Lung (tissue), 12 donors: Measurements from ENCODE around the gene VAT1. TPM values are rescaled to one million over a fixed set of nuclear protein-coding genes. Genes with fewer than 3 reads are reported as not detected.
A peak's percentile ranks its signal among the peaks of the same experiment; 100 is the strongest.
"Not testable (repeated sequence)": the region's sequence is repeated elsewhere in the genome, so short reads cannot be mapped to it uniquely, and the experiment has no call there.

Experiments used
- ATAC-seq: fragments of 200-7000 bp; cut with Tn5 transposase; one replicate; pipeline ENCODE4 v1.9.1; 2020; ENCODE audit warnings: moderate number of reproducible peaks; ENCODE audit not compliant: insufficient read depth, low FRiP score
- DNase-seq, 3 donors: peaks; one replicate each; pipeline ENCODE4 v3.0.0-alpha.2; 2013 to 2017
- H3K27ac ChIP-seq, 2 donors: one replicate each; pipeline ENCODE4 v1.5.1; 2013; ENCODE audit warnings: mild to moderate bottlenecking in 2 of 2, moderate library complexity in 2 of 2, control low read depth in 1 of 2, inconsistent platforms in 1 of 2, low read depth in 1 of 2, low read length in 1 of 2
- H3K27me3 ChIP-seq, 3 donors: one replicate each; pipeline ENCODE4 v1.5.1; 2013; ENCODE audit warnings: low read length in 2 of 3; ENCODE audit not compliant: control insufficient read depth in 3 of 3, insufficient read depth in 3 of 3
- H3K36me3 ChIP-seq, 4 donors: one replicate each; pipeline ENCODE4 v1.5.1; 2013; ENCODE audit warnings: low read length in 4 of 4, mild to moderate bottlenecking in 1 of 4, moderate library complexity in 1 of 4; ENCODE audit not compliant: control insufficient read depth in 4 of 4, insufficient read depth in 4 of 4
- H3K4me1 ChIP-seq, 5 donors: one replicate each; pipeline ENCODE4 v1.5.1; 2013; ENCODE audit warnings: low read length in 5 of 5, mild to moderate bottlenecking in 2 of 5, moderate library complexity in 1 of 5; ENCODE audit not compliant: control insufficient read depth in 5 of 5, insufficient read depth in 5 of 5
- H3K4me3 ChIP-seq: one replicate; pipeline ENCODE4 v1.5.1; 2013; ENCODE audit warnings: mild to moderate bottlenecking, control low read depth, moderate library complexity
- H3K9ac ChIP-seq, 2 donors: one replicate each; pipeline ENCODE4 v1.5.1; 2013; ENCODE audit warnings: low read length in 2 of 2, control low read depth in 1 of 2; ENCODE audit not compliant: insufficient read depth in 1 of 2
- H3K9me3 ChIP-seq, 4 donors: one replicate each; pipeline ENCODE4 v1.5.1; 2013; ENCODE audit warnings: low read length in 3 of 4, mild to moderate bottlenecking in 1 of 4, moderate library complexity in 1 of 4; ENCODE audit not compliant: control insufficient read depth in 4 of 4, insufficient read depth in 3 of 4
- WGBS, 2 donors: extraction: QIAGEN DNeasy Blood & Tissue Kit; methylation state at CpG; one replicate each; pipeline ENCODE4 v1.1.7; 2013; 5-methylcytosine and 5-hydroxymethylcytosine counted together
- polyA plus RNA-seq, 2 donors: library from polyadenylated mRNA; stranded (reverse); fragments of 200-250 nt; gene quantifications; one replicate each; pipeline ENCODE4 v1.2.1, GENCODE V29; 2013
- total RNA-seq, 2 donors: library from RNA; depleted of rRNA in 1 of 2; stranded (reverse); fragments of >200 nt in 1 of 2; gene quantifications; one replicate each; pipeline ENCODE4 v1.2.1, GENCODE V29; 2014 to 2021
- TF ChIP-seq, protein P1 (sequence below): IDR thresholded peaks from 2 replicates; pipeline ENCODE4 v1.5.1; 2012; ENCODE audit warnings: mild to moderate bottlenecking; ENCODE audit errors: control extremely low read depth, extremely low read depth
- donor health status: control.
- donor health status: control.
- donor health status: Bipolar disorder and iron deficiency.
- donor health status: healthy.
- donor health status: DM: yes; HTN: yes; CAD: no.

Gene VAT1
- total and polyA plus RNA-seq, 4 donors: 62.3 to 255 (median 121) TPM

DNA sequence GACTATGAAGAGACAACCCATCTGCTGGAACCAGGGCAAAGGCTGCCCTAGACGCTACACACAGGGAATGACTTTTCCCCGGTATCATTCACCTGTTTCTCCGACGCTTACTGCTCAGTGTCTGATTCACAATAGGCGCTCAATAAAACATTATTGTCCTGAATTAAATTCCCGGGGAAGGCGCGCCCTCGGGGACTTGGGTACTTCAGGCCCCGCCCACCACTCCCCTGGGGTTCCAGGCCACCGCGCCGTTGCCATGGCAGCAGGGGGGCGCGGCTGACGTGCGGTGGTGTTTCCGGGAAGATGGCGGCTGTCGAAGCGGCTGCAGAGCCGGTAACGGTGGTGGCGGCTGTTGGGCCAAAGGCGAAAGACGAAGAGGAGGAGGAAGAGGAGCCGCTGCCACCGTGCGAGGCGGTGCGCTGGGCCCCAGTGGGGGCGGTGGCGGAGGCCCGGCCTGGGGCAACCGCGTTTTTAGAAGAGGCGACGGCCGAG lies 41.9 kb downstream of the VAT1 start, which contains the start of gene RUNDC1:
Gene RUNDC1 (plus strand): TSS at position 292 of the 492 bp plus-strand sequence. CDS start 12 bp downstream, at position 304.
- Histone ChIP-seq H3K4me1 (peaks cover 0 to 23% (median 10%) of the 10 kb centered on the region in 5 donors), H3K27me3 (no peaks in the 10 kb centered on the region), H3K9me3 (no peaks in the 10 kb centered on the region), H3K9ac (peak within 1 kb of the TSS; percentile 70 to 82), H3K4me3 (peak within 1 kb of the TSS; percentile 96), H3K27ac (peak within 1 kb of the TSS; percentile 90 to 91), H3K36me3 (peaks cover 0 to 4% (median 2%) of the 10 kb centered on the region in 4 donors)
- peak; percentile 89 for ATAC-seq
- TF ChIP-seq, protein P1, sequence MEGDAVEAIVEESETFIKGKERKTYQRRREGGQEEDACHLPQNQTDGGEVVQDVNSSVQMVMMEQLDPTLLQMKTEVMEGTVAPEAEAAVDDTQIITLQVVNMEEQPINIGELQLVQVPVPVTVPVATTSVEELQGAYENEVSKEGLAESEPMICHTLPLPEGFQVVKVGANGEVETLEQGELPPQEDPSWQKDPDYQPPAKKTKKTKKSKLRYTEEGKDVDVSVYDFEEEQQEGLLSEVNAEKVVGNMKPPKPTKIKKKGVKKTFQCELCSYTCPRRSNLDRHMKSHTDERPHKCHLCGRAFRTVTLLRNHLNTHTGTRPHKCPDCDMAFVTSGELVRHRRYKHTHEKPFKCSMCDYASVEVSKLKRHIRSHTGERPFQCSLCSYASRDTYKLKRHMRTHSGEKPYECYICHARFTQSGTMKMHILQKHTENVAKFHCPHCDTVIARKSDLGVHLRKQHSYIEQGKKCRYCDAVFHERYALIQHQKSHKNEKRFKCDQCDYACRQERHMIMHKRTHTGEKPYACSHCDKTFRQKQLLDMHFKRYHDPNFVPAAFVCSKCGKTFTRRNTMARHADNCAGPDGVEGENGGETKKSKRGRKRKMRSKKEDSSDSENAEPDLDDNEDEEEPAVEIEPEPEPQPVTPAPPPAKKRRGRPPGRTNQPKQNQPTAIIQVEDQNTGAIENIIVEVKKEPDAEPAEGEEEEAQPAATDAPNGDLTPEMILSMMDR: no peak
- DNase-seq: peak; percentile 89 to 92 (median 90)
- 0% methylated on average over 31 to 39 of the region's 39 CpGs for WGBS, 2 donors

DNA sequence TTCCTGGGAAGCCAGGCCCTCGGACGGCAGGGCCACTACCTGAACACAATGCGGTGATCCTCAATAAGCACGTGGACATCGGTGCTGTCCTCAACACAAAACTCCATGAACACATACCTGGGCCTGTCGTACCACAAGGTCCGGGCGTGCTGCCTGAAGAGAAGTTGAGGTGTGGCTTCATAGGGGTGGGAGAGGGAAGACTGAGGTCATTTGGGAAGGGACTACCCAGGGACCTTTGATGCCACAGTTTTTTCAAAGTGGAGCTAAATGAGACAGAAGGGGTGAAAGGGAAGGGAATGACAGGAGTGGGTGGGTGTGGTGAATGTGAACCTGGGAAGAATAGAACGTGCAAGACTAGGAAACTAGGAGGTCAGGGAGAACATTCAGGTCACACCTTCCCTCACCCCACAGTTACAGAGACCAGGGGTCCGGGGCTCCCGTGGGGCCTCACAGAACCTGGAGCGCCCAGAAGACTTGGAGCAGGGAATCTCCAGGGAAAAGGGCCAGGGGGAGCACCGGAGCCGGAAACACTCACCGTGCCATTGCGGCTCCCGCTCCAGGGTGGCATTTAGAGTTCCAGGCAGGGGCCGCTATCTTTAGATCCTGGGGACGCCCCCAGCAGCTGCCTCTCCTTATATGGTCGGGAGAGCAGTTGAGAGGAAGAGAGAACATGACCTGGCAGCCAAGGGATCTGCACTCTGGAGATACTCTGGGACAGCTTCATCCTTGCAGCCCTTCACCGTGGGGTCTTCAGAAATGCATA lies 42.5 kb downstream of the VAT1 start, which contains the start of gene PTGES3L:
Gene PTGES3L (minus strand): TSS at position 570 of the 763 bp plus-strand sequence. CDS start 27 bp downstream, at position 543.
- Histone ChIP-seq H3K27me3 (no peaks in the 10 kb centered on the region), H3K4me3 (peak within 1 kb of the TSS; percentile 96), H3K4me1 (peaks cover 0 to 23% (median 10%) of the 10 kb centered on the region in 5 donors), H3K27ac (peak within 1 kb of the TSS; percentile 90 to 91), H3K9me3 (no peaks in the 10 kb centered on the region), H3K36me3 (peaks cover 0 to 3% (median 0%) of the 10 kb centered on the region in 4 donors), H3K9ac (peak within 1 kb of the TSS; percentile 70 to 82)
- TF ChIP-seq, protein P1: no peak
- ATAC-seq (no peak), DNase-seq (peak in 2 of 3 donors; percentile 58 to 69)
- 33 to 38% methylated on average over 21 of the region's 21 CpGs for WGBS, 2 donors

DNA sequence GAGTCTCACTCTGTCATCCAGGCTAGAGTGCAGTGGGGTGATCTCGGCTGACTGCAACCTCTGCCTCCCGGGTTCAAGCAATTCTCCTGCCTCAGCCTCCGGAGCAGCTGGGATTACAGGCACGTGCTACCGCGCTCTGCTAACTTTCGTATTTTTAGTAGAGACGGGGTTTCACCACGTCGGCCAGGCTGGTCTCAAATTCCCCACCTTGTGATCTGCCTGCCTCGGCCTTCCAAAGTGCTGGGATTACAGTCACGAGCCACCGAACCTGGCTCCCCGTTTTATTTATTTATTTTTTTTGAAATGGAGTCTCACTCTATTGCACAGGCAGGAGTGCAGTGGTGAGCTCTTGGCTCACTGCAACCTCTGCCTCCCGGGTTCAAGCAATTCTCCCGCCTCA lies 46.5 kb downstream of the VAT1 start:
- WGBS, 2 donors: 88 to 89% methylated on average over 16 of the region's 16 CpGs
- not testable (repeated sequence) for DNase-seq, H3K27ac ChIP-seq, H3K4me3 ChIP-seq, H3K9ac ChIP-seq, H3K9me3 ChIP-seq, H3K36me3 ChIP-seq, H3K4me1 ChIP-seq, ATAC-seq, H3K27me3 ChIP-seq

DNA sequence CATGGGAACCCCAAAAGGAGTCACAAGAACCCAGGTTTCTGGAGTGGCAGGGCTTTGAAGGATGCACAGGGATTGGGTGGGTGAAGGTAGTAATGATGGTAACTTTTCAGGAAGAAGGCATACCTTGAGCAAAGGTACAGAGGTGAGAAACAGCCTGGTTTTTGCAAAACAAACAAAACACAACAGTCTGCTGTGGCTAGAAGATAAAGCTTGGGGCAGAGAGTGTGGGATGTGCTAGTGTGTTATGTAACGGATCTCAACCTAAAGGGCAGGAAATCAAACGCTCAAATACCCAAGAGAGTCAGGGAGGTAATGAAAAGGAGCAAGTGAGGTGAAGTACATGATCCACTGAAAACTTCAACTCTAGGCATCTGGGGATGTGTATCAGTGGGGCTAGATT lies 46.9 kb downstream of the VAT1 start:
- ATAC-seq: no peak
- Histone ChIP-seq H3K9me3 (no peaks in the 10 kb centered on the region), H3K27ac (no peak overlapping the region), H3K27me3 (no peaks in the 10 kb centered on the region), H3K36me3 (no peaks in the 10 kb centered on the region), H3K4me1 (peaks cover 0 to 9% (median 0%) of the 10 kb centered on the region in 5 donors), H3K4me3 (no peak overlapping the region), H3K9ac (no peak overlapping the region)
- TF ChIP-seq, protein P1: no peak
- no peak for DNase-seq
- 43 to 60% methylated on average over 2 of the region's 2 CpGs for WGBS, 2 donors

DNA sequence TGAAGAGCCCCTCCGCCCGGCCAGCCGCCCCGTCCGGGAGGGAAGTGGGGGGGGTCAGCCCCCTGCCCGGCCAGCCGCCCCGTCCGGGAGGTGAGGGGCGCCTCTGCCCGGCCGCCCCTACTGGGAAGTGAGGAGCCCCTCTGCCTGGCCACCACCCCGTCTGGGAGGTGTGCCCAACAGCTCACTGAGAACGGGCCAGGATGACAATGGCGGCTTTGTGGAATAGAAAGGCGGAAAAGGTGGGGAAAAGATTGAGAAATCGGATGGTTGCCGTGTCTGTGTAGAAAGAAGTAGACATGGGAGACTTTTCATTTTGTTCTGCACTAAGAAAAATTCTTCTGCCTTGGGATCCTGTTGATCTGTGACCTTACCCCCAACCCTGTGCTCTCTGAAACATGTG lies 48.9 kb downstream of the VAT1 start:
- not testable (repeated sequence) for H3K9me3 ChIP-seq, ATAC-seq, H3K4me3 ChIP-seq, H3K27ac ChIP-seq, DNase-seq, H3K9ac ChIP-seq, H3K27me3 ChIP-seq, H3K36me3 ChIP-seq
- peaks cover 0 to 12% (median 0%) of the 10 kb centered on the region in 5 donors for H3K4me1 ChIP-seq
- WGBS, 2 donors: 83 to 85% methylated on average over 6 to 12 of the region's 18 CpGs
